Suprapubic skin (tissue), 3 donors: ENCODE data around the gene ABHD3.

ENCODE experiments used
- CTCF ChIP-seq, 2 donors: fragments of 200-600 bp in 1 of 2; fragments of 450-650 bp in 1 of 2; sonication (generic) in 1 of 2; IDR thresholded peaks; one replicate each; pipeline ENCODE4 v1.5.1; 2016 to 2019; ENCODE audit warnings: antibody characterized with exemption in 2 of 2, mild to moderate bottlenecking in 1 of 2, moderate library complexity in 1 of 2
- POLR2A ChIP-seq, 2 donors: fragments of 450-650 bp; IDR thresholded peaks; one replicate each; pipeline ENCODE4 v1.6.1; 2017; ENCODE audit warnings: antibody characterized with exemption in 2 of 2, mild to moderate bottlenecking in 2 of 2, moderate library complexity in 2 of 2

- TF ChIP-seq CTCF (IDR thresholded peaks at IDR 0.05) (no peak), POLR2A (IDR thresholded peaks at IDR 0.05) (no peak)
Measured at GRCh38 chr18:21629089-21629832, 75.3 kb downstream of the ABHD3 start.
